Calu3 (cell line): ENCODE data around the gene APBA2. TPM values are rescaled to one million over a fixed set of nuclear protein-coding genes. Genes with fewer than 3 reads are reported as not detected.

ENCODE experiments used
- BruUV-seq: library from RNA; stranded (reverse); fragments of 400-500 nt; replicated peaks from 2 replicates; lab custom pipeline; 2021; lab: Mats Ljungman, UMichigan
- CTCF ChIA-PET: fragments of 300-600 bp; sonication (Branson Sonifier 250); formaldehyde crosslinking; loops from one replicate; lab custom pipeline; 2022; ENCODE audit warnings: antibody characterized with exemption; lab: Charles Lee
- DNase-seq: peaks from one replicate; pipeline ENCODE4 v3.0.0; 2022
- H3K27ac Mint-ChIP-seq: one replicate; pipeline ENCODE4 v1.8.0; 2022; ENCODE audit warnings: mixed read lengths; ENCODE audit not compliant: unreplicated experiment
- H3K27me3 Mint-ChIP-seq: one replicate; pipeline ENCODE4 v1.8.0; 2022; ENCODE audit warnings: mixed read lengths; ENCODE audit not compliant: unreplicated experiment
- H3K36me3 Mint-ChIP-seq: one replicate; pipeline ENCODE4 v1.8.0; 2022; ENCODE audit warnings: mild to moderate bottlenecking, moderate library complexity, mixed read lengths; ENCODE audit not compliant: insufficient read depth, unreplicated experiment
- H3K4me1 Mint-ChIP-seq: one replicate; pipeline ENCODE4 v1.8.0; 2022; ENCODE audit warnings: mild to moderate bottlenecking, low read depth, mixed read lengths; ENCODE audit not compliant: unreplicated experiment
- H3K4me3 Mint-ChIP-seq: one replicate; pipeline ENCODE4 v1.8.0; 2022; ENCODE audit warnings: mild to moderate bottlenecking, low read depth, moderate library complexity, mixed read lengths; ENCODE audit not compliant: unreplicated experiment
- H3K9me3 Mint-ChIP-seq: one replicate; pipeline ENCODE4 v1.8.0; 2022; ENCODE audit warnings: low read depth, mixed read lengths; ENCODE audit not compliant: unreplicated experiment
- CTCF ChIP-seq: fragments of 200-600 bp; IDR thresholded peaks from one replicate; pipeline ENCODE4 v1.8.0; 2022; ENCODE audit warnings: antibody characterized with exemption; ENCODE audit not compliant: unreplicated experiment
- intact Hi-C: fragments of 100-400 bp; cut with micrococcal nuclease; formaldehyde crosslinking; loops from one replicate; pipeline ENCODE4 v1.10.0; 2022; ENCODE audit not compliant: unreplicated experiment
- total RNA-seq: library from RNA; stranded (reverse); gene quantifications from 2 replicates; pipeline ENCODE4 v1.2.3, GENCODE V29; 2022

Gene APBA2
- total RNA-seq, 1 experiment from 2014 or later, result not detected

GRCh38 chr15:28981351-28981720 is 95.6 kb downstream of the APBA2 start:
- intact Hi-C loops, result no loop called here
- H3K27ac Mint-ChIP-seq, result no peak overlapping the region
- H3K4me3 Mint-ChIP-seq, result no peak overlapping the region
- no peak for TF ChIP-seq CTCF
- no peaks in the 10 kb centered on the region for H3K36me3 Mint-ChIP-seq
- CTCF ChIA-PET, result no interaction called here
- H3K4me1 Mint-ChIP-seq, result no peaks in the 10 kb centered on the region
- H3K27me3 Mint-ChIP-seq, result no peaks in the 10 kb centered on the region
- H3K9me3 Mint-ChIP-seq, result peaks cover 2% of the 10 kb centered on the region
- no TSS peak for BruUV-seq
- no peak for DNase-seq

- no peak for TF ChIP-seq CTCF
- Mint-ChIP-seq H3K4me1 (no peaks in the 10 kb centered on the region), H3K4me3 (no peak overlapping the region), H3K27me3 (no peaks in the 10 kb centered on the region), H3K9me3 (peaks cover 2% of the 10 kb centered on the region), H3K27ac (no peak overlapping the region), H3K36me3 (no peaks in the 10 kb centered on the region)
- no TSS peak for BruUV-seq
- CTCF ChIA-PET, result no interaction called here
- DNase-seq, result no peak
- intact Hi-C loops, result no loop called here
Observed at GRCh38 chr15:28981921-28982320, 96.1 kb downstream of the APBA2 start.

- BruUV-seq, result no TSS peak
- TF ChIP-seq CTCF, result no peak
- H3K4me1 Mint-ChIP-seq, result no peaks in the 10 kb centered on the region
- no peaks in the 10 kb centered on the region for H3K27me3 Mint-ChIP-seq
- CTCF ChIA-PET, result no interaction called here
- intact Hi-C loops, result no loop called here
- H3K9me3 Mint-ChIP-seq, result peaks cover 2% of the 10 kb centered on the region
- H3K27ac Mint-ChIP-seq, result no peak overlapping the region
- H3K36me3 Mint-ChIP-seq, result no peaks in the 10 kb centered on the region
- H3K4me3 Mint-ChIP-seq, result no peak overlapping the region
- no peak for DNase-seq
Observed at GRCh38 chr15:28982886-28983285, 97.1 kb downstream of the APBA2 start.

- no peaks in the 10 kb centered on the region for H3K36me3 Mint-ChIP-seq
- no peaks in the 10 kb centered on the region for H3K27me3 Mint-ChIP-seq
- BruUV-seq, result no TSS peak
- no peak overlapping the region for H3K27ac Mint-ChIP-seq
- peaks cover 2% of the 10 kb centered on the region for H3K9me3 Mint-ChIP-seq
- no peak for DNase-seq
- TF ChIP-seq CTCF, result no peak
- intact Hi-C loops, result no loop called here
- CTCF ChIA-PET, result no interaction called here
- H3K4me1 Mint-ChIP-seq, result no peaks in the 10 kb centered on the region
- H3K4me3 Mint-ChIP-seq, result no peak overlapping the region
Observed at GRCh38 chr15:28983432-28984311, 97.9 kb downstream of the APBA2 start.
